ENCODE results near the gene MANEA.

- TF ChIP-seq, protein P1, sequence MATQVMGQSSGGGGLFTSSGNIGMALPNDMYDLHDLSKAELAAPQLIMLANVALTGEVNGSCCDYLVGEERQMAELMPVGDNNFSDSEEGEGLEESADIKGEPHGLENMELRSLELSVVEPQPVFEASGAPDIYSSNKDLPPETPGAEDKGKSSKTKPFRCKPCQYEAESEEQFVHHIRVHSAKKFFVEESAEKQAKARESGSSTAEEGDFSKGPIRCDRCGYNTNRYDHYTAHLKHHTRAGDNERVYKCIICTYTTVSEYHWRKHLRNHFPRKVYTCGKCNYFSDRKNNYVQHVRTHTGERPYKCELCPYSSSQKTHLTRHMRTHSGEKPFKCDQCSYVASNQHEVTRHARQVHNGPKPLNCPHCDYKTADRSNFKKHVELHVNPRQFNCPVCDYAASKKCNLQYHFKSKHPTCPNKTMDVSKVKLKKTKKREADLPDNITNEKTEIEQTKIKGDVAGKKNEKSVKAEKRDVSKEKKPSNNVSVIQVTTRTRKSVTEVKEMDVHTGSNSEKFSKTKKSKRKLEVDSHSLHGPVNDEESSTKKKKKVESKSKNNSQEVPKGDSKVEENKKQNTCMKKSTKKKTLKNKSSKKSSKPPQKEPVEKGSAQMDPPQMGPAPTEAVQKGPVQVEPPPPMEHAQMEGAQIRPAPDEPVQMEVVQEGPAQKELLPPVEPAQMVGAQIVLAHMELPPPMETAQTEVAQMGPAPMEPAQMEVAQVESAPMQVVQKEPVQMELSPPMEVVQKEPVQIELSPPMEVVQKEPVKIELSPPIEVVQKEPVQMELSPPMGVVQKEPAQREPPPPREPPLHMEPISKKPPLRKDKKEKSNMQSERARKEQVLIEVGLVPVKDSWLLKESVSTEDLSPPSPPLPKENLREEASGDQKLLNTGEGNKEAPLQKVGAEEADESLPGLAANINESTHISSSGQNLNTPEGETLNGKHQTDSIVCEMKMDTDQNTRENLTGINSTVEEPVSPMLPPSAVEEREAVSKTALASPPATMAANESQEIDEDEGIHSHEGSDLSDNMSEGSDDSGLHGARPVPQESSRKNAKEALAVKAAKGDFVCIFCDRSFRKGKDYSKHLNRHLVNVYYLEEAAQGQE (IDR thresholded peaks at IDR 0.05; ENCODE audit: low read depth, low read length): no peak
- TF ChIP-seq FOXM1 (IDR thresholded peaks at IDR 0.05; ENCODE audit: low read depth) (no peak), POLR2AphosphoS5 (IDR thresholded peaks at IDR 0.05; ENCODE audit: low read depth, low read length) (no peak), PBX3 (IDR thresholded peaks at IDR 0.05) (no peak), CTCF (IDR thresholded peaks at IDR 0.05) (no peak), SMC3 (IDR thresholded peaks at IDR 0.05; ENCODE audit: low read depth, low read length) (no peak), ZBTB33 (IDR thresholded peaks at IDR 0.05; ENCODE audit: borderline replicate concordance, low read depth) (no peak)
These were observed 71.3 kb downstream of the MANEA start for GRCh38 chr6:95648636-95649035.

Measured in SK-N-SH (cell line).